LNCaP clone FGC (cell line): Measurements from ENCODE around the gene CASZ1.
A peak's percentile ranks its signal among the peaks of the same experiment; 100 is the strongest.

Experiments used
- DNase-seq: peaks from one replicate; pipeline ENCODE4 v3.0.0-alpha.2; 2011; ENCODE audit warnings: low read depth
- H3K4me3 ChIP-seq: 2 replicates; pipeline ENCODE4 v1.5.1; 2011; ENCODE audit warnings: mild to moderate bottlenecking, low read depth, low read length, control low read depth
- CTCF ChIP-seq: IDR thresholded peaks from 2 replicates; pipeline ENCODE4 v1.5.1; 2012; ENCODE audit warnings: mild to moderate bottlenecking; ENCODE audit not compliant: control insufficient read depth, insufficient read depth; ENCODE audit errors: extremely low read depth

The CASZ1 gene

GRCh38 chr1:10760566-10761502, 35.6 kb downstream of the CASZ1 start:
- H3K4me3 ChIP-seq = peak overlapping the region; percentile 18; the same call in 1 of the 2 replicates
- no peak for TF ChIP-seq CTCF
- DNase-seq = no peak

GRCh38 chr1:10759413-10760200, 36.8 kb downstream of the CASZ1 start:
- H3K4me3 ChIP-seq = no peak overlapping the region
- DNase-seq = no peak
- TF ChIP-seq CTCF = no peak

GRCh38 chr1:10756842-10757241, 39.6 kb downstream of the CASZ1 start:
- DNase-seq = no peak
- TF ChIP-seq CTCF = no peak
- H3K4me3 ChIP-seq = no peak overlapping the region

GRCh38 chr1:10755970-10756521, 40.4 kb downstream of the CASZ1 start:
- no peak for TF ChIP-seq CTCF
- H3K4me3 ChIP-seq = no peak overlapping the region
- DNase-seq = no peak

- no peak for DNase-seq
- no peak for TF ChIP-seq CTCF
- no peak overlapping the region for H3K4me3 ChIP-seq
These were observed 41.7 kb downstream of the CASZ1 start for GRCh38 chr1:10754568-10755329.

- TF ChIP-seq CTCF = no peak
- DNase-seq = no peak
- no peak overlapping the region for H3K4me3 ChIP-seq
These were observed 43.1 kb downstream of the CASZ1 start for GRCh38 chr1:10753299-10753698.
